H9 (cell line): ENCODE data around the gene ILF2. TPM values are rescaled to one million over a fixed set of nuclear protein-coding genes. Genes with fewer than 3 reads are reported as not detected.

Experiments used
- DNase-seq: peaks from one replicate; pipeline ENCODE4 v3.0.0-alpha.2; 2017
- H2AFZ ChIP-seq: one replicate; pipeline ENCODE4 v1.6.1; 2013; ENCODE audit warnings: mild to moderate bottlenecking, low read length, control low read depth, moderate library complexity
- H2AK5ac ChIP-seq: 2 replicates; pipeline ENCODE4 v1.6.1; 2013; ENCODE audit warnings: low read length, control low read depth, mixed read lengths; ENCODE audit not compliant: insufficient read length
- H2BK120ac ChIP-seq: one replicate; pipeline ENCODE4 v1.6.1; 2013; ENCODE audit warnings: low read depth, mild to moderate bottlenecking, low read length, control low read depth, inconsistent platforms; ENCODE audit not compliant: poor library complexity, severe bottlenecking
- H2BK12ac ChIP-seq: 2 replicates; pipeline ENCODE4 v1.6.1; 2013; ENCODE audit warnings: low read length, control low read depth, mixed read lengths, low read depth; ENCODE audit not compliant: insufficient read length
- H2BK15ac ChIP-seq: 2 replicates; pipeline ENCODE4 v1.6.1; 2013; ENCODE audit warnings: low read depth, low read length, control low read depth
- H2BK20ac ChIP-seq: one replicate; pipeline ENCODE4 v1.6.1; 2013; ENCODE audit warnings: low read depth, mild to moderate bottlenecking, low read length, control low read depth, inconsistent platforms; ENCODE audit not compliant: poor library complexity, severe bottlenecking
- H2BK5ac ChIP-seq: 2 replicates; pipeline ENCODE4 v1.6.1; 2013; ENCODE audit warnings: low read length, control low read depth, mixed read lengths; ENCODE audit not compliant: insufficient read length
- H3K14ac ChIP-seq: 2 replicates; pipeline ENCODE4 v1.6.1; 2013; ENCODE audit warnings: low read length, control low read depth; ENCODE audit not compliant: insufficient read depth
- H3K18ac ChIP-seq: 2 replicates; pipeline ENCODE4 v1.6.1; 2013; ENCODE audit warnings: low read depth, mild to moderate bottlenecking, mixed read lengths, low read length, control low read depth; ENCODE audit not compliant: insufficient read length
- H3K23ac ChIP-seq: 2 replicates; pipeline ENCODE4 v1.6.1; 2013; ENCODE audit warnings: low read length, control low read depth, mixed read lengths, low read depth; ENCODE audit not compliant: insufficient read length
- H3K23me2 ChIP-seq: 2 replicates; pipeline ENCODE4 v1.6.1; 2013; ENCODE audit warnings: low read depth, mild to moderate bottlenecking, mixed read lengths, low read length, control low read depth; ENCODE audit not compliant: insufficient read length, poor library complexity, severe bottlenecking
- H3K27ac ChIP-seq: 2 replicates; pipeline ENCODE4 v1.5.1; 2013; ENCODE audit warnings: low read length, control low read depth, mixed read lengths, low read depth; ENCODE audit not compliant: insufficient read length
- H3K27me3 ChIP-seq: 2 replicates; pipeline ENCODE4 v1.6.1; 2013; ENCODE audit warnings: low read length, control low read depth, inconsistent platforms; ENCODE audit not compliant: insufficient read depth
- H3K4ac ChIP-seq: 2 replicates; pipeline ENCODE4 v1.6.1; 2013; ENCODE audit warnings: low read depth, mild to moderate bottlenecking, control low read depth, inconsistent platforms, low read length, moderate library complexity
- H3K4me1 ChIP-seq: 2 replicates; pipeline ENCODE4 v1.6.1; 2013; ENCODE audit warnings: low read length, control low read depth, inconsistent platforms; ENCODE audit not compliant: insufficient read depth
- H3K4me2 ChIP-seq: 2 replicates; pipeline ENCODE4 v1.6.1; 2013; ENCODE audit warnings: low read length, control low read depth, mixed read lengths; ENCODE audit not compliant: insufficient read length, insufficient read depth
- H3K56ac ChIP-seq: 2 replicates; pipeline ENCODE4 v1.6.1; 2013; ENCODE audit warnings: low read depth, mild to moderate bottlenecking, mixed read lengths, low read length, control low read depth; ENCODE audit not compliant: insufficient read length
- H3K79me1 ChIP-seq: 2 replicates; pipeline ENCODE4 v1.6.1; 2013; ENCODE audit warnings: low read depth, mild to moderate bottlenecking, moderate library complexity, low read length, control low read depth, inconsistent platforms; ENCODE audit not compliant: insufficient read depth, poor library complexity, severe bottlenecking
- H3K79me2 ChIP-seq: 2 replicates; pipeline ENCODE4 v1.6.1; 2013; ENCODE audit warnings: low read length, control low read depth, inconsistent platforms; ENCODE audit not compliant: insufficient read depth
- H3K9ac ChIP-seq: 2 replicates; pipeline ENCODE4 v1.6.1; 2013; ENCODE audit warnings: low read length, control low read depth, mixed read lengths; ENCODE audit not compliant: insufficient read length; ENCODE audit errors: extremely low read depth
- H3K9me3 ChIP-seq: one replicate; pipeline ENCODE4 v1.6.1; 2013; ENCODE audit warnings: low read depth, low read length, inconsistent platforms; ENCODE audit not compliant: control insufficient read depth
- H3T11ph ChIP-seq: one replicate; pipeline ENCODE4 v1.6.1; 2013; ENCODE audit warnings: mild to moderate bottlenecking, low read length, control low read depth, inconsistent platforms
- H4K20me1 ChIP-seq: one replicate; pipeline ENCODE4 v1.6.1; 2013; ENCODE audit not compliant: control insufficient read depth, insufficient read length, insufficient read depth
- H4K5ac ChIP-seq: 2 replicates; pipeline ENCODE4 v1.6.1; 2013; ENCODE audit warnings: low read depth, mild to moderate bottlenecking, mixed read lengths, low read length, control low read depth; ENCODE audit not compliant: insufficient read length
- H4K8ac ChIP-seq: replicated peaks from 2 replicates; pipeline ENCODE4 v1.6.1; 2013; ENCODE audit warnings: low read length, control low read depth, mixed read lengths, low read depth; ENCODE audit not compliant: insufficient read length
- H4K91ac ChIP-seq: 2 replicates; pipeline ENCODE4 v1.6.1; 2013; ENCODE audit warnings: low read depth, mild to moderate bottlenecking, moderate library complexity, mixed read lengths, low read length, control low read depth; ENCODE audit not compliant: insufficient read length
- H3K27ac Mint-ChIP-seq, 3 experiments: 2 replicates in 2 of 3; 3 replicates in 1 of 3; pipeline ENCODE4 v1.8.0; 2020 to 2021; ENCODE audit warnings: mixed read lengths in 3 of 3, mild to moderate bottlenecking in 1 of 3, moderate library complexity in 1 of 3
- H3K27me3 Mint-ChIP-seq: 2 replicates; pipeline ENCODE4 v1.8.0; 2021; ENCODE audit warnings: low read depth, mild to moderate bottlenecking, moderate library complexity, mixed read lengths
- H3K36me3 Mint-ChIP-seq, 3 experiments: 2 replicates in 2 of 3; 3 replicates in 1 of 3; pipeline ENCODE4 v1.8.0; 2020 to 2021; ENCODE audit warnings: low read depth in 3 of 3, mixed read lengths in 3 of 3; ENCODE audit not compliant: insufficient read depth in 1 of 3
- H3K4me1 Mint-ChIP-seq, 2 experiments: 2 replicates each; pipeline ENCODE4 v1.8.0; 2020; ENCODE audit warnings: mixed read lengths in 2 of 2
- H3K4me3 Mint-ChIP-seq, 2 experiments: 2 replicates in 1 of 2; 3 replicates in 1 of 2; pipeline ENCODE4 v1.8.0; 2020 to 2021; ENCODE audit warnings: mild to moderate bottlenecking in 2 of 2, mixed read lengths in 2 of 2, moderate library complexity in 1 of 2
- H3K9me3 Mint-ChIP-seq, 2 experiments: 2 replicates in 1 of 2; 3 replicates in 1 of 2; pipeline ENCODE4 v1.8.0; 2020; ENCODE audit warnings: mild to moderate bottlenecking in 2 of 2, mixed read lengths in 2 of 2, moderate library complexity in 1 of 2
- total RNA-seq: library from RNA; stranded (reverse); gene quantifications from 2 replicates; pipeline ENCODE4 v1.2.1, GENCODE V29; 2021
- TF ChIP-seq, protein P1 (sequence below): fragments of 200-600 bp; sonication (generic); conservative IDR thresholded peaks from 3 replicates; pipeline ENCODE4 v1.8.0; 2021; ENCODE audit warnings: antibody characterized with exemption, mild to moderate bottlenecking

The ILF2 gene
- total RNA-seq, 1 experiment from 2014 or later: 357 TPM

DNA sequence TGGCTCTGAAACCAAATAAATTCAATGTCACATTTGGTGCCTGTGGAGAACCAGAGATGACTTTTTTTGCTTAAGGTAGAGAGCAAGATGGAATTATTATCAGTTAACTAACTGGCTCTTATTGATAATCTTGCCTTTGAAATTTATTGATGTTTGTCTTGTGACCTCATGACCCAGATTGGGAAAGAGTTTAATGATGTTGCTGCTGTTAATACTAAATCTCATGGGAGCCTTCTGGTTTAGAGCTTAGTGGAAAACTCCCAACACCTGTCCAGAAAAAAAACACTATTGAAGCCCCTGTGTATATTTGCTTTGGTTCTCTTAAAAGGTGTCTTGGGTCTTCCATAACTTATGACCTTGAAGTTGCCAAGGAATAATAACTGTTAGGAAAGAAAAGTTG lies 27.0 kb downstream of the ILF2 start:
- Mint-ChIP-seq H3K4me1 (peaks cover 6% of the 10 kb centered on the region in 2 experiments), H3K27ac (no peak overlapping the region), H3K4me3 (no peak overlapping the region), H3K9me3 (no peaks in the 10 kb centered on the region), H3K27me3 (no peaks in the 10 kb centered on the region), H3K36me3 (peaks cover 44 to 78% (median 72%) of the 10 kb centered on the region in 3 experiments; a peak in 6 of 7 replicates)
- H3K4me1 ChIP-seq: no peaks in the 10 kb centered on the region
- DNase-seq: no peak
- no peak overlapping the region for H2BK15ac ChIP-seq
- no peak overlapping the region for H3K27ac ChIP-seq
- H2AK5ac ChIP-seq: no peak overlapping the region
- no peaks in the 10 kb centered on the region for H3K9me3 ChIP-seq
- no peak overlapping the region for H2BK20ac ChIP-seq
- no peak overlapping the region for H4K8ac ChIP-seq
- TF ChIP-seq, protein P1, sequence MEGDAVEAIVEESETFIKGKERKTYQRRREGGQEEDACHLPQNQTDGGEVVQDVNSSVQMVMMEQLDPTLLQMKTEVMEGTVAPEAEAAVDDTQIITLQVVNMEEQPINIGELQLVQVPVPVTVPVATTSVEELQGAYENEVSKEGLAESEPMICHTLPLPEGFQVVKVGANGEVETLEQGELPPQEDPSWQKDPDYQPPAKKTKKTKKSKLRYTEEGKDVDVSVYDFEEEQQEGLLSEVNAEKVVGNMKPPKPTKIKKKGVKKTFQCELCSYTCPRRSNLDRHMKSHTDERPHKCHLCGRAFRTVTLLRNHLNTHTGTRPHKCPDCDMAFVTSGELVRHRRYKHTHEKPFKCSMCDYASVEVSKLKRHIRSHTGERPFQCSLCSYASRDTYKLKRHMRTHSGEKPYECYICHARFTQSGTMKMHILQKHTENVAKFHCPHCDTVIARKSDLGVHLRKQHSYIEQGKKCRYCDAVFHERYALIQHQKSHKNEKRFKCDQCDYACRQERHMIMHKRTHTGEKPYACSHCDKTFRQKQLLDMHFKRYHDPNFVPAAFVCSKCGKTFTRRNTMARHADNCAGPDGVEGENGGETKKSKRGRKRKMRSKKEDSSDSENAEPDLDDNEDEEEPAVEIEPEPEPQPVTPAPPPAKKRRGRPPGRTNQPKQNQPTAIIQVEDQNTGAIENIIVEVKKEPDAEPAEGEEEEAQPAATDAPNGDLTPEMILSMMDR: no peak
- H2BK5ac ChIP-seq: no peak overlapping the region
- H3K4ac ChIP-seq: no peak overlapping the region
- H4K91ac ChIP-seq: no peak overlapping the region
- H3K18ac ChIP-seq: no peak overlapping the region
- no peaks in the 10 kb centered on the region for H3K23me2 ChIP-seq
- no peak overlapping the region for H3K56ac ChIP-seq
- H3K27me3 ChIP-seq: no peaks in the 10 kb centered on the region
- H3K4me2 ChIP-seq: no peak overlapping the region
- H4K5ac ChIP-seq: no peak overlapping the region
- no peak overlapping the region for H3T11ph ChIP-seq
- H3K79me2 ChIP-seq: no peaks in the 10 kb centered on the region
- no peak overlapping the region for H3K9ac ChIP-seq
- no peak overlapping the region for H2AFZ ChIP-seq
- no peak overlapping the region for H2BK120ac ChIP-seq
- no peaks in the 10 kb centered on the region for H4K20me1 ChIP-seq
- no peak overlapping the region for H3K14ac ChIP-seq
- H2BK12ac ChIP-seq: no peak overlapping the region
- peaks cover 4% of the 10 kb centered on the region for H3K79me1 ChIP-seq
- H3K23ac ChIP-seq: no peak overlapping the region
